Gastroesophageal sphincter (tissue), 4 donors: ENCODE results near the gene BCL2. TPM values are rescaled to one million over a fixed set of nuclear protein-coding genes. Genes with fewer than 3 reads are reported as not detected.

ENCODE experiments used
- ATAC-seq: fragments of 150-250 bp; one replicate; pipeline ENCODE4 v1.9.1; 2016; ENCODE audit warnings: mild to moderate bottlenecking, moderate library complexity
- H3K27ac ChIP-seq, 4 donors: fragments of 200-600 bp; sonication (generic) in 3 of 4; 1 replicate in 3 of 4; 2 replicates in 1 of 4; pipeline ENCODE4 v1.5.1; 2016 to 2019
- H3K27me3 ChIP-seq: fragments of 200-600 bp; sonication (generic); one replicate; pipeline ENCODE4 v1.5.1; 2019
- H3K36me3 ChIP-seq, 2 donors: fragments of 200-600 bp; sonication (generic); one replicate each; pipeline ENCODE4 v1.5.1; 2019; ENCODE audit warnings: control low read depth in 1 of 2
- H3K4me1 ChIP-seq, 3 donors: fragments of 200-600 bp; sonication (generic); 1 replicate in 2 of 3; 2 replicates in 1 of 3; pipeline ENCODE4 v1.5.1; 2016 to 2019; ENCODE audit warnings: control low read depth in 2 of 3
- H3K4me3 ChIP-seq, 2 donors: fragments of 200-600 bp; sonication (generic); one replicate each; pipeline ENCODE4 v1.5.1; 2019; ENCODE audit warnings: mild to moderate bottlenecking in 1 of 2, moderate library complexity in 1 of 2
- H3K9me3 ChIP-seq, 3 donors: fragments of 200-600 bp; sonication (generic); one replicate each; pipeline ENCODE4 v1.5.1; 2017 to 2019; ENCODE audit warnings: control low read depth in 2 of 3
- CTCF ChIP-seq, 4 experiments: fragments of 200-600 bp in 2 of 4; fragments of 450-650 bp in 2 of 4; sonication (generic) in 1 of 4; IDR thresholded peaks; one replicate each; pipeline ENCODE4 v1.5.1; 2017 to 2019; ENCODE audit warnings: antibody characterized with exemption in 4 of 4, mild to moderate bottlenecking in 2 of 4, moderate library complexity in 2 of 4
- EP300 ChIP-seq: sonication (generic); formaldehyde crosslinking; IDR thresholded peaks from one replicate; pipeline ENCODE4 v1.6.1; 2017; ENCODE audit warnings: antibody characterized with exemption, mild to moderate bottlenecking
- POLR2A ChIP-seq, 2 donors: fragments of 450-650 bp; IDR thresholded peaks; one replicate each; pipeline ENCODE4 v1.6.1; 2017; ENCODE audit warnings: antibody characterized with exemption in 2 of 2, mild to moderate bottlenecking in 2 of 2, moderate library complexity in 1 of 2
- POLR2AphosphoS5 ChIP-seq: sonication (generic); formaldehyde crosslinking; IDR thresholded peaks from one replicate; pipeline ENCODE4 v1.6.1; 2017; ENCODE audit warnings: antibody characterized with exemption
- WGBS, 2 donors: methylation state at CpG; one replicate each; pipeline ENCODE4 v1.1.5; 2018; ENCODE audit warnings: low coverage in 1 of 2; 5-methylcytosine and 5-hydroxymethylcytosine counted together
- total RNA-seq, 4 donors: library from RNA; depleted of rRNA; stranded (reverse); fragments of >200 nt; gene quantifications; one replicate each; pipeline ENCODE4 v1.1.0, GENCODE V29; 2016

BCL2 gene
- total RNA-seq, 4 donors from 2014 or later, result 31.2 to 41.7 (median 32.7) TPM

DNA sequence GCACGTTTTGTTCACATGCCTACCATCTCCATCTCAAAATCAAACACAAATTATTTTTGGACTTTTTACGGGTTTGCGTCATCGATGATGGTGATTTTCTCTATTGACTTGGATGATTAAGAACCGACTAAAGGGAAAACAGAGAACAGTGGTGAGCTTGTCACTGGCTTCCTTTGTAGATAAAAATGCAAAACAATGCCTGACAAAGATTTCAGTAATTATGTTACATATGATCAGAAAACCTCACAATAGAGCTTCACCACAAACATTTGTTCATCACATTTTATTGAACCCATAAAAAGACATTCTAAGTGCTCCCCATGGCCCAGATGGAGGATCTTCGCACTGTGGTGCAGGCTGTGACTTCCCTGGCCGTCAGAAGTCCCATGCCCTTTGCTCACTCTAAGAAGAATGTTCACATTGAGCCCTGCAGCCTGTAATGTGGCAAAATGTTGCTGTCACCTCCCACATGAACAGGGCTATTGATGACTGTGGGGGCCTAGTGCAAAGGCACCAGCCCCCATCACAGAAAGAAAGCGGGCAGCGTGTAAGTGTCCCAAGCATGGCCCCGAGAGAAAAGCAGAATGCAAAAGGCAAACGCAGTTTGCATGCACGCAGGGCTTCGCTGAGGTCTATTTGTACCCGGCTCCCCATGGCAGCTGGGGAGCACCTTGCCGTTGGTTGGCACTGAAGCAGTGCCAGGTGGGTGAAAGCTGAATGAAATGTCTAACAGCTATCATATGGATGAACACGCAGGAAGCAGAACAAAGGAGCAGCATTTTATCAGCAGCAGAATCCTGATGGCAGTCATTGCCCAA is 60.6 kb downstream of the BCL2 start:
- H3K27me3 ChIP-seq, result no peaks in the 10 kb centered on the region
- H3K9me3 ChIP-seq, result no peaks in the 10 kb centered on the region
- H3K36me3 ChIP-seq, result no peaks in the 10 kb centered on the region
- no peak overlapping the region for H3K4me3 ChIP-seq
- TF ChIP-seq CTCF (IDR thresholded peaks at IDR 0.05) (no peak), POLR2A (IDR thresholded peaks at IDR 0.05) (no peak), POLR2AphosphoS5 (peak; percentile 21), EP300 (no peak)
- ATAC-seq, result no peak
- WGBS, 2 donors, result 74 to 90% methylated on average over 10 of the region's 16 CpGs
- H3K27ac ChIP-seq, result peak overlapping the region in 3 of 4 donors; percentile 48 to 86 (median 79)
- H3K4me1 ChIP-seq, result peaks cover 0 to 76% (median 15%) of the 10 kb centered on the region in 3 donors

DNA sequence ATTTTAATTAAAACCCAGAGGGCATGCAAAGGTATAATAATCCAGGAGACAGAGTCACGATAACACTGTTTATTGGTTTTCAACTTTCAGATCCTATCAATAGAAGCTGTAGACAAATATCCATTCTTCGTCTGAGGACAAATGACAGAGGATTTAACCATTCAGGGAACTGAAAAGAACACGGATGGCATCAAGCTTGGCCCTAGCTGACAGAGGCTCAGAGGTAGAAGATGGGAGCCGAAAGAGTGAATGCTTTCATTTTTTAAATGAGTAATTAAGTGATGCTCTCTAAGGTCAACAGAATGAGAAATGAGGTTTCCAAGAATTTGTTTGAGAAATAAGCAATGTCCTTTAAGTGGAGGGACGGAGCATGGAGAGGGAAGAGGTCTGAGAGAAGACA is 62.1 kb downstream of the BCL2 start:
- H3K4me1 ChIP-seq, result peaks cover 6 to 78% (median 10%) of the 10 kb centered on the region in 3 donors
- H3K4me3 ChIP-seq, result no peak overlapping the region
- H3K27ac ChIP-seq, result peak overlapping the region in 2 of 4 donors; percentile 79 to 86
- WGBS, 2 donors, result 31 to 69% methylated on average over 5 of the region's 5 CpGs
- no peak for ATAC-seq
- H3K36me3 ChIP-seq, result no peaks in the 10 kb centered on the region
- no peaks in the 10 kb centered on the region for H3K27me3 ChIP-seq
- no peak for TF ChIP-seq POLR2AphosphoS5
- TF ChIP-seq CTCF (IDR thresholded peaks at IDR 0.05), result no peak
- no peak for TF ChIP-seq POLR2A (IDR thresholded peaks at IDR 0.05)
- no peak for TF ChIP-seq EP300
- H3K9me3 ChIP-seq, result no peaks in the 10 kb centered on the region

- no peak overlapping the region for H3K27ac ChIP-seq
- H3K4me1 ChIP-seq, result peaks cover 2 to 61% (median 6%) of the 10 kb centered on the region in 3 donors
- WGBS, 2 donors, result 80 to 100% methylated on average over 2 to 3 of the region's 3 CpGs
- H3K9me3 ChIP-seq, result no peaks in the 10 kb centered on the region
- ATAC-seq, result no peak
- no peak overlapping the region for H3K4me3 ChIP-seq
- no peak for TF ChIP-seq POLR2A (IDR thresholded peaks at IDR 0.05)
- no peak for TF ChIP-seq CTCF (IDR thresholded peaks at IDR 0.05)
- TF ChIP-seq POLR2AphosphoS5, result no peak
- no peak for TF ChIP-seq EP300
- no peaks in the 10 kb centered on the region for H3K27me3 ChIP-seq
- no peaks in the 10 kb centered on the region for H3K36me3 ChIP-seq
Observed at GRCh38 chr18:63255435-63255834, 64.1 kb downstream of the BCL2 start.

DNA sequence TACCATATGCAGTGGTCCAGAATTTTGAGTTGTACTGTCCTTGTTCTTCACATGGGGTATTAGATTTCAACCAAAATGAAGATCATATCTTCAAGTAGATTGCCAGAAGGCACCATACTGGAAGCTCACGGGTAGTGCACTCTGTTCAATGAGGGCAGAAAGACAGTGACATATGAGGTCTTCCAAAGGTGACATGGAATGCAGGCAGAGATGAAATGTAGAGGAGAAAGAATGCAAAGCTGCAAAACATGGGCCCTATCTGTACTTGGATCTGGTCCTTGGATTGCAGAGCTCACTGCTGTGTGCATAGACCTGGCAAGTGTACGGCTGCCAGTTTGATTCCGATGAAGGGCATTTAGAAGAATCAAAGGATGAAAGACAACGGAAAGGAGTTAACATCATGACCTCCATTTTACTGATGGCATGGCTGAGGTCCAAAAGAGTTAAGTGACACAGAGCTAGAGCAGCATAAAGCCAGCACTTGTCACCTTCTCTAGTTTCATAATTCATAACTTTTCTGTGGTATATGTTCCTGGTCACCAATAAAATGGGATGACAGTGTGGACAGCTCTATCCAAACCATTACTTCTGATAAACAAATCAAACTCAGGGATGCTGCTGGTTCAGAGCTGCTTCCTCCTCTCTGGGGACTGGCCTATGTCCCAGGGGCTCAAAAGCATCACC is 64.7 kb downstream of the BCL2 start:
- no peak for ATAC-seq
- Histone ChIP-seq H3K36me3 (no peaks in the 10 kb centered on the region), H3K27ac (no peak overlapping the region), H3K4me3 (no peak overlapping the region), H3K27me3 (no peaks in the 10 kb centered on the region), H3K9me3 (no peaks in the 10 kb centered on the region), H3K4me1 (peaks cover 0 to 55% (median 6%) of the 10 kb centered on the region in 3 donors)
- 77 to 89% methylated on average over 4 of the region's 4 CpGs for WGBS, 2 donors
- TF ChIP-seq CTCF (IDR thresholded peaks at IDR 0.05) (no peak), POLR2AphosphoS5 (no peak), EP300 (no peak), POLR2A (IDR thresholded peaks at IDR 0.05) (no peak)
